ENCODE measurements around the gene WFDC11.

Gene WFDC11

DNA sequence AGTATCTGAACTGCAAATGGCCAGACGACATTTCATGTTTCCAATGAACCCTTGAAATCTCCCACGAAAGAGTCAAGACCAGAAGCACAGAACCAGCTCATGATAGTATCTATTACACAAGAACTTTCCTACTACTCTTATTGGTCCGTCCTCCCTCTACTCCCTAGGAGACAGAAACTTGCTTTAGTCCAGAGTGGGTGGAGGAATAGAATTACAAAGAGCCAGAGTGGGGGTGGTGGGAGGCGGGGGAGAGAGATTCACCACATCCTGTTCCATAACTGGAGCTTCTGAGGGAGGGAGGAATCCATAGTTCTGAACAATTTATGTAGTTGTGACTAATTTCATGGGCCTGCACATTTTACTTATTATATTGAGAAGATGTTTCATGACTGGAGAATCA is 59.0 kb downstream of the WFDC11 start:
- ChIA-PET POLR2A (no interaction called here), CTCF (interaction anchor here (0.7 to 1.1 kb wide), 4 partner anchors 27 to 515 kb away, joined by 3 to 5 read pairs (median 3); no protein-coding TSS in a partner anchor)
- Histone ChIP-seq H3K36me3 (ENCODE audit: control insufficient read depth in 2 of 2, insufficient read depth in 1 of 2, low read length in 2 of 2) (no peaks in the 10 kb centered on the region), H3K4me3 (ENCODE audit: low read depth, low read length) (no peak overlapping the region), H3K27ac (ENCODE audit: extremely low read depth, low read depth, low read length) (no peak overlapping the region), H3K4me1 (ENCODE audit: control insufficient read depth, insufficient read depth, low read length) (no peaks in the 10 kb centered on the region), H3K9me3 (ENCODE audit: control insufficient read depth, insufficient read depth, low read depth, low read length) (no peaks in the 10 kb centered on the region)
- TF ChIP-seq ZNF561 (tag by site-specific recombination; IDR thresholded peaks at IDR 0.05; ENCODE audit: borderline replicate concordance) (no peak), ZNF501 (tag by site-specific recombination; IDR thresholded peaks at IDR 0.05) (no peak), ZSCAN23 (tag by site-specific recombination; IDR thresholded peaks at IDR 0.05) (no peak), ZFHX2 (tag by site-specific recombination; conservative IDR thresholded peaks at IDR 0.05) (peak; percentile 88), EGR2 (tag by site-specific recombination; IDR thresholded peaks at IDR 0.05; ENCODE audit: low read depth) (peak; percentile 90), ZXDB (tag by site-specific recombination; IDR thresholded peaks at IDR 0.05) (no peak), KLF9 (tag by site-specific recombination; IDR thresholded peaks at IDR 0.05; ENCODE audit: low read depth) (no peak), BCL11B (tag by site-specific recombination; IDR thresholded peaks at IDR 0.05; ENCODE audit: low read depth) (no peak), ZNF677 (tag by site-specific recombination; IDR thresholded peaks at IDR 0.05) (no peak)
- TF ChIP-seq, protein P1, sequence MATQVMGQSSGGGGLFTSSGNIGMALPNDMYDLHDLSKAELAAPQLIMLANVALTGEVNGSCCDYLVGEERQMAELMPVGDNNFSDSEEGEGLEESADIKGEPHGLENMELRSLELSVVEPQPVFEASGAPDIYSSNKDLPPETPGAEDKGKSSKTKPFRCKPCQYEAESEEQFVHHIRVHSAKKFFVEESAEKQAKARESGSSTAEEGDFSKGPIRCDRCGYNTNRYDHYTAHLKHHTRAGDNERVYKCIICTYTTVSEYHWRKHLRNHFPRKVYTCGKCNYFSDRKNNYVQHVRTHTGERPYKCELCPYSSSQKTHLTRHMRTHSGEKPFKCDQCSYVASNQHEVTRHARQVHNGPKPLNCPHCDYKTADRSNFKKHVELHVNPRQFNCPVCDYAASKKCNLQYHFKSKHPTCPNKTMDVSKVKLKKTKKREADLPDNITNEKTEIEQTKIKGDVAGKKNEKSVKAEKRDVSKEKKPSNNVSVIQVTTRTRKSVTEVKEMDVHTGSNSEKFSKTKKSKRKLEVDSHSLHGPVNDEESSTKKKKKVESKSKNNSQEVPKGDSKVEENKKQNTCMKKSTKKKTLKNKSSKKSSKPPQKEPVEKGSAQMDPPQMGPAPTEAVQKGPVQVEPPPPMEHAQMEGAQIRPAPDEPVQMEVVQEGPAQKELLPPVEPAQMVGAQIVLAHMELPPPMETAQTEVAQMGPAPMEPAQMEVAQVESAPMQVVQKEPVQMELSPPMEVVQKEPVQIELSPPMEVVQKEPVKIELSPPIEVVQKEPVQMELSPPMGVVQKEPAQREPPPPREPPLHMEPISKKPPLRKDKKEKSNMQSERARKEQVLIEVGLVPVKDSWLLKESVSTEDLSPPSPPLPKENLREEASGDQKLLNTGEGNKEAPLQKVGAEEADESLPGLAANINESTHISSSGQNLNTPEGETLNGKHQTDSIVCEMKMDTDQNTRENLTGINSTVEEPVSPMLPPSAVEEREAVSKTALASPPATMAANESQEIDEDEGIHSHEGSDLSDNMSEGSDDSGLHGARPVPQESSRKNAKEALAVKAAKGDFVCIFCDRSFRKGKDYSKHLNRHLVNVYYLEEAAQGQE (tag by site-specific recombination; IDR thresholded peaks at IDR 0.05) = no peak
- TF ChIP-seq, protein P2, sequence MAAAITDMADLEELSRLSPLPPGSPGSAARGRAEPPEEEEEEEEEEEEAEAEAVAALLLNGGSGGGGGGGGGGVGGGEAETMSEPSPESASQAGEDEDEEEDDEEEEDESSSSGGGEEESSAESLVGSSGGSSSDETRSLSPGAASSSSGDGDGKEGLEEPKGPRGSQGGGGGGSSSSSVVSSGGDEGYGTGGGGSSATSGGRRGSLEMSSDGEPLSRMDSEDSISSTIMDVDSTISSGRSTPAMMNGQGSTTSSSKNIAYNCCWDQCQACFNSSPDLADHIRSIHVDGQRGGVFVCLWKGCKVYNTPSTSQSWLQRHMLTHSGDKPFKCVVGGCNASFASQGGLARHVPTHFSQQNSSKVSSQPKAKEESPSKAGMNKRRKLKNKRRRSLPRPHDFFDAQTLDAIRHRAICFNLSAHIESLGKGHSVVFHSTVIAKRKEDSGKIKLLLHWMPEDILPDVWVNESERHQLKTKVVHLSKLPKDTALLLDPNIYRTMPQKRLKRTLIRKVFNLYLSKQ (tag by site-specific recombination; IDR thresholded peaks at IDR 0.05; ENCODE audit: borderline replicate concordance) = no peak
- TF ChIP-seq, protein P3, sequence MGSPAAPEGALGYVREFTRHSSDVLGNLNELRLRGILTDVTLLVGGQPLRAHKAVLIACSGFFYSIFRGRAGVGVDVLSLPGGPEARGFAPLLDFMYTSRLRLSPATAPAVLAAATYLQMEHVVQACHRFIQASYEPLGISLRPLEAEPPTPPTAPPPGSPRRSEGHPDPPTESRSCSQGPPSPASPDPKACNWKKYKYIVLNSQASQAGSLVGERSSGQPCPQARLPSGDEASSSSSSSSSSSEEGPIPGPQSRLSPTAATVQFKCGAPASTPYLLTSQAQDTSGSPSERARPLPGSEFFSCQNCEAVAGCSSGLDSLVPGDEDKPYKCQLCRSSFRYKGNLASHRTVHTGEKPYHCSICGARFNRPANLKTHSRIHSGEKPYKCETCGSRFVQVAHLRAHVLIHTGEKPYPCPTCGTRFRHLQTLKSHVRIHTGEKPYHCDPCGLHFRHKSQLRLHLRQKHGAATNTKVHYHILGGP (tag by site-specific recombination; IDR thresholded peaks at IDR 0.05) = no peak

DNA sequence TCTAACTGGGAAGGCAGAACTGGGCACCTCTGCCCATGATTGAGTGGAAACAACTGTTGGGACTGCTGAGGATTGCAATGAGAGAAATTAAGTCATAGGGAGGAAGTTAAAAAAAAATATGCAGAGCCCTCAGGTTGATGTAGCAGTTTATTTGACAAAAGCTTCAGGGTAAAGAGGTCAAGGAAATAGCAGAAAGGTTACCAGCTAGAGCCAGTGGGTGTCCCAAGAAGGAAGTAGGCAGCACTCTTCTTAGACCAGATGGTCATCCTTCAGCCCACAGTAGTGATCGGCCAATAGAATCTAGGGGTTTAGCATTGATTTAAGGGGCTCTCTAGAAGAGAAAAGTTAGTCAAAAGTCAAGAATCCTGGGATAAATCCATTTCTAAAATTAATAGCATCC is 62.2 kb downstream of the WFDC11 start:
- Histone ChIP-seq H3K4me3 (ENCODE audit: low read depth, low read length) (no peak overlapping the region), H3K27ac (ENCODE audit: extremely low read depth, low read depth, low read length) (no peak overlapping the region), H3K4me1 (ENCODE audit: control insufficient read depth, insufficient read depth, low read length) (no peaks in the 10 kb centered on the region), H3K9me3 (ENCODE audit: control insufficient read depth, insufficient read depth, low read depth, low read length) (no peaks in the 10 kb centered on the region), H3K36me3 (ENCODE audit: control insufficient read depth in 2 of 2, insufficient read depth in 1 of 2, low read length in 2 of 2) (no peaks in the 10 kb centered on the region)
- ChIA-PET CTCF (interaction anchor here (1.0 kb wide), 1 partner anchor 163 kb away, joined by 4 read pairs; no protein-coding TSS in a partner anchor), POLR2A (no interaction called here)
- TF ChIP-seq ZNF394 (tag by site-specific recombination; IDR thresholded peaks at IDR 0.05; ENCODE audit: borderline replicate concordance) = no peak
- no peak for TF ChIP-seq ZNF341 (tag by site-specific recombination; IDR thresholded peaks at IDR 0.05; ENCODE audit: low read depth)
- TF ChIP-seq ZNF707 (tag by site-specific recombination; IDR thresholded peaks at IDR 0.05) = no peak
- no peak for TF ChIP-seq ZBTB1 (tag by site-specific recombination; IDR thresholded peaks at IDR 0.05)
- TF ChIP-seq ZNF248 (tag by site-specific recombination; IDR thresholded peaks at IDR 0.05) = no peak
- TF ChIP-seq, protein P4, sequence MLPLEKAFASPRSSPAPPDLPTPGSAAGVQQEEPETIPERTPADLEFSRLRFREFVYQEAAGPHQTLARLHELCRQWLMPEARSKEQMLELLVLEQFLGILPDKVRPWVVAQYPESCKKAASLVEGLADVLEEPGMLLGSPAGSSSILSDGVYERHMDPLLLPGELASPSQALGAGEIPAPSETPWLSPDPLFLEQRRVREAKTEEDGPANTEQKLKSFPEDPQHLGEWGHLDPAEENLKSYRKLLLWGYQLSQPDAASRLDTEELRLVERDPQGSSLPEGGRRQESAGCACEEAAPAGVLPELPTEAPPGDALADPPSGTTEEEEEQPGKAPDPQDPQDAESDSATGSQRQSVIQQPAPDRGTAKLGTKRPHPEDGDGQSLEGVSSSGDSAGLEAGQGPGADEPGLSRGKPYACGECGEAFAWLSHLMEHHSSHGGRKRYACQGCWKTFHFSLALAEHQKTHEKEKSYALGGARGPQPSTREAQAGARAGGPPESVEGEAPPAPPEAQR (tag by site-specific recombination; IDR thresholded peaks at IDR 0.05) = no peak
- no peak for TF ChIP-seq ZNF621 (tag by site-specific recombination; IDR thresholded peaks at IDR 0.05)
- no peak for TF ChIP-seq ZNF132 (tag by site-specific recombination; IDR thresholded peaks at IDR 0.05; ENCODE audit: borderline replicate concordance)
- TF ChIP-seq FEZF1 (tag by site-specific recombination; IDR thresholded peaks at IDR 0.05) = no peak
- TF ChIP-seq ZNF837 (tag by site-specific recombination; IDR thresholded peaks at IDR 0.05) = no peak
- no peak for TF ChIP-seq ZNF549 (tag by site-specific recombination; IDR thresholded peaks at IDR 0.05)
- TF ChIP-seq, protein P5, sequence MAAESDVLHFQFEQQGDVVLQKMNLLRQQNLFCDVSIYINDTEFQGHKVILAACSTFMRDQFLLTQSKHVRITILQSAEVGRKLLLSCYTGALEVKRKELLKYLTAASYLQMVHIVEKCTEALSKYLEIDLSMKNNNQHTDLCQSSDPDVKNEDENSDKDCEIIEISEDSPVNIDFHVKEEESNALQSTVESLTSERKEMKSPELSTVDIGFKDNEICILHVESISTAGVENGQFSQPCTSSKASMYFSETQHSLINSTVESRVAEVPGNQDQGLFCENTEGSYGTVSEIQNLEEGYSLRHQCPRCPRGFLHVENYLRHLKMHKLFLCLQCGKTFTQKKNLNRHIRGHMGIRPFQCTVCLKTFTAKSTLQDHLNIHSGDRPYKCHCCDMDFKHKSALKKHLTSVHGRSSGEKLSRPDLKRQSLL (tag by site-specific recombination; IDR thresholded peaks at IDR 0.05) = no peak
- no peak for TF ChIP-seq ZBTB21 (tag by site-specific recombination; IDR thresholded peaks at IDR 0.05)
- no peak for TF ChIP-seq TRIM28 (IDR thresholded peaks at IDR 0.05; ENCODE audit: borderline replicate concordance, low read length)

Measured in HEK293 (cell line).